ENCODE data around the gene RNF212. TPM values are rescaled to one million over a fixed set of nuclear protein-coding genes. Genes with fewer than 3 reads are reported as not detected.
A peak's percentile ranks its signal among the peaks of the same experiment; 100 is the strongest.

Gene RNF212, protein sequence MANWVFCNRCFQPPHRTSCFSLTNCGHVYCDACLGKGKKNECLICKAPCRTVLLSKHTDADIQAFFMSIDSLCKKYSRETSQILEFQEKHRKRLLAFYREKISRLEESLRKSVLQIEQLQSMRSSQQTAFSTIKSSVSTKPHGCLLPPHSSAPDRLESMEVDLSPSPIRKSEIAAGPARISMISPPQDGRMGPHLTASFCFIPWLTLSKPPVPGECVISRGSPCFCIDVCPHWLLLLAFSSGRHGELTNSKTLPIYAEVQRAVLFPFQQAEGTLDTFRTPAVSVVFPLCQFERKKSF
- total RNA-seq, result 1.0 and 1.8 TPM in 2 replicates

GRCh38 chr4:1113311-1114009, at the start of gene RNF212:
Gene RNF212, minus strand, starts transcription at chr4:1113564. Its CDS starts 100 bp downstream, at chr4:1113464.
- peaks cover under 1% of the 10 kb centered on the region for H3K4me1 Mint-ChIP-seq
- H3K27me3 Mint-ChIP-seq, result peaks cover 37% of the 10 kb centered on the region
- H3K4me3 Mint-ChIP-seq, result peak within 1 kb of the TSS; percentile 70
- intact Hi-C loops (cut with micrococcal nuclease), result no loop called here
- H3K27ac Mint-ChIP-seq, result peak within 1 kb of the TSS; percentile 20
- DNase-seq, result peak; percentile 82
- H3K9me3 Mint-ChIP-seq, result no peaks in the 10 kb centered on the region
- no peaks in the 10 kb centered on the region for H3K36me3 Mint-ChIP-seq (ENCODE audit: low read depth)

DNA sequence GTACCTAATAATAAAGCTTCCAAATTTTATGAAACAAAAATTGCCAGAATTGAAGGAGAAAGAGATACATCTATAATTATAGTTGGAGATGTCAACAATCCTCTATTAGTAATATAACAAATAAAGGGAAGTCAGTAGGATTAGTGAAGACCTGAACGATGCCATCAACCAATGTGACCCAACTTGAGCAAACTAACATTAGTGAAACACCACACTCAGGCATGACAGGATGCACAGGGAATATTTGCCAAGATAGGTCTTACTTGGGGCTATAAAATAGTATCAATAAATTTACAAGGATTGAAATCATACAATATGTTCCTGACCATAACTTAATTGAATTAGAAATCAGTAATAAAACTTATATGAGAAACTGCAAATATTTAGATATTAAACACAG, 47.0 kb upstream of the RNF212 start:
- H3K27ac Mint-ChIP-seq, result no peak overlapping the region
- H3K4me3 Mint-ChIP-seq, result no peak overlapping the region
- DNase-seq, result no peak
- H3K4me1 Mint-ChIP-seq, result peaks cover 7% of the 10 kb centered on the region
- no peaks in the 10 kb centered on the region for H3K36me3 Mint-ChIP-seq (ENCODE audit: low read depth)
- peaks cover 4% of the 10 kb centered on the region for H3K9me3 Mint-ChIP-seq
- intact Hi-C loops (cut with micrococcal nuclease), result no loop called here
- peaks cover 32% of the 10 kb centered on the region for H3K27me3 Mint-ChIP-seq

DNA sequence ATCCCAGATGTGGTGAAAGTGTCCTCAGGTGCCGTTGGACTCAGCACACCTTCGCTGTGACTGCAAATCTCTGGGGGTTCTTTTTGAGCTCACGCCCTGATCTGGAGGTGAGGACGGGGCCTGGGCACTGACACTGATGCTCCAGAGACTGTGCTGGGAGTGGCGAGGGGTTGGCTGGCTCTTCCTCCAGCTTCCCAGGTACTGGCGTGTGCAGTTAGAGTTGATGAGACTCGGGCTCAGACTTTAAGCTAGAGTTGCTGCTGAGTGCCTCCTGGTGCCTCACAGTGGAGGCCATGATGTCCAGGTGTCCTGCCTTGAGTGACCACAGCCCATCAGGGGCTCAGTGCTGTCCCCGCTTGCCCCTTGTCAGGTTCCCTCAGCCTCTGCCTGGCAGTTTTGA, 42.7 kb upstream of the RNF212 start:
- H3K27ac Mint-ChIP-seq, result no peak overlapping the region
- intact Hi-C loops (cut with micrococcal nuclease), result no loop called here
- H3K27me3 Mint-ChIP-seq, result peaks cover 39% of the 10 kb centered on the region
- no peak overlapping the region for H3K4me3 Mint-ChIP-seq
- H3K4me1 Mint-ChIP-seq, result no peaks in the 10 kb centered on the region
- no peak for DNase-seq
- H3K36me3 Mint-ChIP-seq (ENCODE audit: low read depth), result no peaks in the 10 kb centered on the region
- peaks cover 4% of the 10 kb centered on the region for H3K9me3 Mint-ChIP-seq

GRCh38 chr4:1155314-1155713, 42.0 kb upstream of the RNF212 start:
- no peaks in the 10 kb centered on the region for H3K4me1 Mint-ChIP-seq
- intact Hi-C loops (cut with micrococcal nuclease), result no loop called here
- H3K9me3 Mint-ChIP-seq, result peaks cover 4% of the 10 kb centered on the region

GRCh38 chr4:1154523-1155182, 41.3 kb upstream of the RNF212 start:
- Mint-ChIP-seq H3K36me3 (ENCODE audit: low read depth) (no peaks in the 10 kb centered on the region), H3K27me3 (peaks cover 34% of the 10 kb centered on the region), H3K9me3 (peaks cover 4% of the 10 kb centered on the region), H3K27ac (no peak overlapping the region), H3K4me1 (no peaks in the 10 kb centered on the region), H3K4me3 (no peak overlapping the region)
- DNase-seq, result no peak
- intact Hi-C loops (cut with micrococcal nuclease), result no loop called here

More at GRCh38 chr4:1155314-1155713, 42.0 kb upstream of the RNF212 start:
- no peak for DNase-seq
- no peak overlapping the region for H3K4me3 Mint-ChIP-seq
- H3K27me3 Mint-ChIP-seq, result peaks cover 37% of the 10 kb centered on the region
- H3K27ac Mint-ChIP-seq, result no peak overlapping the region
- no peaks in the 10 kb centered on the region for H3K36me3 Mint-ChIP-seq (ENCODE audit: low read depth)

DNA sequence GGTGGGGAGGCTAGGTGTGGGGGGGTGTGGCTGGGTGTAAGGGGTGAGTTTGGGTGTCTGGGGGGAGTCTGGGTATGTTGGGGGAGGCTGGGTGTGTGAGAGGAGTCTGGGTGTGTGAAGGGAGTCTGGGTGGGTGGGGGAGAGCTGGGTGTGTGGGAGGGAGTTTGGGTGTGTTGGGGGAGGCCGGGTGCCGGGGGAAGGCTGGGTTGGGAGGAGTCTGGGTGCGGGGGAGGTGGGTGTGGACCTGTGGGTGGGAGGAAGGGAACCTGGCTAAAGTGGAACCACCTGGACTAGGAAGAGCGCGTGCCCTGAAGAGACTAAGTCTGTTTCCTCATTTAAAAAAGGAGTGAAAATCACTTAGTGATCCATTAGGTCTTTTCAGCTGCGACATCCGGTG, 40.8 kb upstream of the RNF212 start:
- Mint-ChIP-seq H3K27ac (no peak overlapping the region), H3K9me3 (peaks cover 4% of the 10 kb centered on the region), H3K36me3 (ENCODE audit: low read depth) (no peaks in the 10 kb centered on the region), H3K27me3 (peaks cover 32% of the 10 kb centered on the region), H3K4me1 (no peaks in the 10 kb centered on the region), H3K4me3 (no peak overlapping the region)
- no peak for DNase-seq
- intact Hi-C loops (cut with micrococcal nuclease), result no loop called here

DNA sequence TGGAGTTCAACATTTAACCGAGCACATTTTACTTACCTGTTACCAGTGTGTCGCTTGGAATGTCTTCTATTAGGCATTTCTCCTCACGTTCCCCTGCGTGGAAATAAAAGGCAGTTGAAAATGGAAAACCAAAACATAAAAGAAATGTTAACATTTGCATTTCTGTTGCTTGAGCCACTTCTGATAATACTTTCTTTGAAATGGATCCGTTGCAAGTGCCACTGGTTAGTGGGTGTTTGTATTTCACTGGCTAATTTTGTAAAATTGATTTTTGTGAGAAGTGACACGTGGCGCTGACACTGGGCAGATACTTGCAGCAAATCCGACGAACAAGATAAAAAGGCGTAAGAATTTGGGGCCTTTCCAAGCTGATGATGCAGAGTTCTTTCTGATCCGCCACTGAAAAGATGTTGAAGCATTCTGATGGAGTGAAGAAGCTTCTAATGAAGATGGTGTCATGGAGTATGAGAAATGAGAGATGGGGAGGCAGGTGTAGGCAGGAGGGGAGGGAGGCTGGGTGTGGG, 40.3 kb upstream of the RNF212 start:
- Mint-ChIP-seq H3K4me3 (no peak overlapping the region), H3K4me1 (no peaks in the 10 kb centered on the region), H3K27ac (no peak overlapping the region), H3K9me3 (peaks cover 4% of the 10 kb centered on the region), H3K36me3 (ENCODE audit: low read depth) (no peaks in the 10 kb centered on the region), H3K27me3 (peaks cover 30% of the 10 kb centered on the region)
- no peak for DNase-seq
- intact Hi-C loops (cut with micrococcal nuclease), result no loop called here

DNA sequence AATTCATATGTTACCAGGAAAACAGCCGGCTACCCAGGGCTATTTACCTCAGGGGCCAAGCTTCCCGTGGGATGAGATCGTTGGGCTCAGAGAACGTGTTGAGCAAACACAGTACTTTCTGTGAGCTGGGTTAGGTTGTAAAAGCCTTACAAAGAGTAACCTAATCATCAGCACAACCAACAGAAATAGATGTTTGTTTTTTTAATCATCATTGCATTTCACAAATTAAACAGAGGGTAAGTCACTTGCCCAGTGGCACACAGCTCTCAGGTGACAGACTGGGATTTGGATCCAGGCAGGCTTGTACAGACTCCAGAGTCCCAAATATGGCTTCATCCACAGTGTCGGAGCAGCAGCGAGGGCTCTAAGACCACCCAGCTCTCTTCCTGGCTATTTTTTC, 38.9 kb upstream of the RNF212 start:
- Mint-ChIP-seq H3K36me3 (ENCODE audit: low read depth) (no peaks in the 10 kb centered on the region), H3K9me3 (no peaks in the 10 kb centered on the region), H3K27me3 (peaks cover 22% of the 10 kb centered on the region), H3K4me3 (no peak overlapping the region), H3K4me1 (no peaks in the 10 kb centered on the region), H3K27ac (no peak overlapping the region)
- intact Hi-C loops (cut with micrococcal nuclease), result no loop called here
- no peak for DNase-seq

DNA sequence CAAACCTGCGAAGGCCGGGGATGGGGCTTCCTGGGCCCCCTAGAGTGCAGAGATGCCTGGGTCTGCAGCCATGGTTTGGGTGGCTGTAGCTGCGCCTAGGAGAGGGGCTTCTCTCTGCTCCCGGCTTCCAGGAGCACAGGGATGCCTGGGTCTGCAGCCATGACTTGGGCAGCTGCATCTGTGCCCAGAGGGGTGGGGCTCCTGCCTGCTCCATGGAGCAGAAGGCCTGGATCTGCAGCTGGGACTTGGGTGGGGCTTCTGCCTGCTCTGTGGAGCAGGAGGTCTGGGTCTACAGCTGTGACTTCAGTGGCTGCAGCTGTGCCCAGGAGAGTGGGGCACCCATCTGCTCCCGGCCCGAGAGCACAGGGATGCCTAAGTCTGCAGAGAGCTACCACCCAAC, 38.2 kb upstream of the RNF212 start:
- H3K4me3 Mint-ChIP-seq, result no peak overlapping the region
- no peak overlapping the region for H3K27ac Mint-ChIP-seq
- DNase-seq, result no peak
- H3K4me1 Mint-ChIP-seq, result no peaks in the 10 kb centered on the region
- peaks cover 21% of the 10 kb centered on the region for H3K27me3 Mint-ChIP-seq
- no peaks in the 10 kb centered on the region for H3K9me3 Mint-ChIP-seq
- no peaks in the 10 kb centered on the region for H3K36me3 Mint-ChIP-seq (ENCODE audit: low read depth)
- intact Hi-C loops (cut with micrococcal nuclease), result no loop called here

DNA sequence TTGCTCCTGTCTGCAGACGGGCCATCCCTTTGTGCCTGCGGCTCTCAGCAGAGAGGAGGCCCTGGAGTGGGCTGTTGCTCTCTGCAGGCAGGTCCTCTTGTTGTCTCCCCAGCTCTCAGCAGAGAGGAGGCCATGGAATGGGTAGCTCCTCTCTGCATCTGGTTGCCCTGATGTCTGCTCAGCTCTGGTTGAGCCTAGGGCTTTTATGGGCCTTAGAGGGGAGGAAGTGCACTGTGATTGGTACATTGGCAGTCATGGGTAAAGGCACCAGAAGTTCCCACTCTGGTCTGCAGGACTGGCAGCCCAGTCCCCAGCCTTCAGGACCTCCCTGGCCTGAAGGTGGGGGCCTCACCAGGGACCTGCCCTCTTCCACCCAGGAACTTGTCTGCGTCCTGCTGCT, 37.5 kb upstream of the RNF212 start:
- H3K36me3 Mint-ChIP-seq (ENCODE audit: low read depth), result no peaks in the 10 kb centered on the region

DNA sequence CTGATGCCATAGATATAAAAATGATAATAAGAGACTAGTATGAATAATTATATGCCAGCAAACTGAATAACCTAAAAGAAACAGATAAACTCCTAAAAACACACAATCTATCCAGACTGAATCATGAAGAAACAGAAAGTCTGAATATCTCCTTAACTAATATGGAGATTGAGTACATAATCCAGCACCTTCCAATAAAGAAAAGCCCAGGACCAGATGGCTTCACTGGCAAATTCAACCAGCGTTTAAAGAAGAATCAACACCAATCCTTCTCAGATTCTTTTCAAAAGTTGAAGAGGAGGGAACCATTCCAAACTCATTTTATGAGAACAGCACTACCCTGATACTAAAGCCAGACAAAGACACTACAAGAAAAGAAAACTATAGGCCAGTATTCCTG, 26.5 kb upstream of the RNF212 start:
- Mint-ChIP-seq H3K27ac (no peak overlapping the region), H3K4me1 (peaks cover 14% of the 10 kb centered on the region), H3K27me3 (peaks cover 34% of the 10 kb centered on the region), H3K36me3 (ENCODE audit: low read depth) (peaks cover 2% of the 10 kb centered on the region), H3K4me3 (no peak overlapping the region), H3K9me3 (no peaks in the 10 kb centered on the region)
- no peak for DNase-seq
- intact Hi-C loops (cut with micrococcal nuclease), result no loop called here

More for the DNA sequence above, 37.5 kb upstream of the RNF212 start:
- no peak overlapping the region for H3K4me3 Mint-ChIP-seq
- intact Hi-C loops (cut with micrococcal nuclease), result no loop called here
- peaks cover 16% of the 10 kb centered on the region for H3K27me3 Mint-ChIP-seq
- DNase-seq, result no peak
- H3K27ac Mint-ChIP-seq, result no peak overlapping the region
- H3K4me1 Mint-ChIP-seq, result no peaks in the 10 kb centered on the region
- H3K9me3 Mint-ChIP-seq, result no peaks in the 10 kb centered on the region

- peaks cover 2% of the 10 kb centered on the region for H3K36me3 Mint-ChIP-seq (ENCODE audit: low read depth)
- H3K27me3 Mint-ChIP-seq, result peaks cover 28% of the 10 kb centered on the region
- DNase-seq, result no peak
- peaks cover 14% of the 10 kb centered on the region for H3K4me1 Mint-ChIP-seq
- intact Hi-C loops (cut with micrococcal nuclease), result no loop called here
- H3K27ac Mint-ChIP-seq, result no peak overlapping the region
- no peaks in the 10 kb centered on the region for H3K9me3 Mint-ChIP-seq
- H3K4me3 Mint-ChIP-seq, result peak overlapping the region; percentile 67
These were observed 24.5 kb upstream of the RNF212 start for GRCh38 chr4:1137850-1138249.

DNA sequence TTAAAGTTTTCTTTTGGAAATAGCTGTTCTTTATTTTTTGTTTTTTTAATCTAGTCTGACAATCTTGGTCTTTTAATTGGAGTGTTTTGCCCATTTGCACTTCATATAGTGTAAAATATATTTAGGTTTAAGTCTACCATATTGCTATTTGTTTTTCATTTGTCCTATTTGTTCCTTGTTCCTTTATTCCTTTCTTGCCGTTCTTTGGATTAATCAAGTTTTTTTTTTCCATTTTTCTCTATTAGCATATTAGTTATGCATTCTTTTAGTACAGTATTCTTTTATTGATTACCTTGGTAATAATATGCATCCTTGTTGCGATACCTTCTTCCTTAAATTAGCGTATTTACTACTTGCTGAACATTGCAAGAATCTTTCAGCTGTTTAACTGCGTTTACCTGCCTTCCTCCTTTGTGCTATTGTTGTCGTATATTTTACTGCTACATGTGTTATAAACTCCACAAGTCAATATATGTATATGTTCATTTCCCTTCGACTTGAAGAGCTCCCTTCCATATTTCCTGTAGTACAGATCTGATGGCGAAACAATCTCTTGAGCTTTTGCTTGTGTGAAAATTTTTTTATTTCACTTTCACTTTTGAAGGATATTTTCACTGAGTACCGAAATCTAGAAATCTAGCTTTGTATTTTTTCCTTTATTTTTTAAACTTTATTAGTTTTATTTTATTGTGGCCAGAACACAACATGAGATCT, 23.9 kb upstream of the RNF212 start:
- Mint-ChIP-seq H3K9me3 (no peaks in the 10 kb centered on the region), H3K27ac (peak overlapping the region; percentile 45), H3K27me3 (peaks cover 27% of the 10 kb centered on the region), H3K4me1 (peaks cover 14% of the 10 kb centered on the region), H3K4me3 (peak overlapping the region; percentile 67), H3K36me3 (ENCODE audit: low read depth) (peaks cover 2% of the 10 kb centered on the region)
- intact Hi-C loops (cut with micrococcal nuclease), result no loop called here
- DNase-seq, result no peak

Data from activated CD4-positive, alpha-beta T cell treated with anti-CD3 and anti-CD28 coated beads, Interleukin-2, amount 10 ng/mL, durations not matched to agents 24 days and 14 days (primary cell).